DMS114 treated with DMSO at 0.1 percent for 48 hours (cell line): Measurements from ENCODE around the gene ALG1.
"Not testable (repeated sequence)": the region's sequence is repeated elsewhere in the genome, so short reads cannot be mapped to it uniquely, and the experiment has no call there.

Experiments used
- DNase-seq: peaks from one replicate; lab custom pipeline; 2025; ENCODE audit not compliant: unreplicated experiment; lab: John Stamatoyannopoulos, UW

ALG1 gene

DNA sequence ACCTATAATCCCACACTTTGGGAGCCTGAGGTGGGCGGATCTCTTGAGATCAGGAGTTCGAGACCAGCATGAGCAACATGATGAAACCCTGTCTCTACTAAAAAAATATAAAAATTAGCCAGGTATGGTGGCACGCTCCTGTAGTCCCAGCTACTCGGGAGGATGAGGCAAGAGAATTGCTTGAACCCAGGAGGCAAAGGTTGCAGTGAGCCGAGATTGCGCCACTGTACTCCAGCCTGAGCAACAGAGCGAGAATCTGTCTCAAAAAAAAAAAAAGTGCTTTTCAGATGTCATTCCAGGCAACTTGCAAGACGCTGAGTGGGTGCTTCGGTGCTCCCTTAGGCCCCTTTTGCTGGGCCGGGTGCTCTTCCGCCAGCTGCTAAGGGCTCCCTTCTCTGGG lies 27.1 kb upstream of the ALG1 start:
- not testable (repeated sequence) for DNase-seq

DNA sequence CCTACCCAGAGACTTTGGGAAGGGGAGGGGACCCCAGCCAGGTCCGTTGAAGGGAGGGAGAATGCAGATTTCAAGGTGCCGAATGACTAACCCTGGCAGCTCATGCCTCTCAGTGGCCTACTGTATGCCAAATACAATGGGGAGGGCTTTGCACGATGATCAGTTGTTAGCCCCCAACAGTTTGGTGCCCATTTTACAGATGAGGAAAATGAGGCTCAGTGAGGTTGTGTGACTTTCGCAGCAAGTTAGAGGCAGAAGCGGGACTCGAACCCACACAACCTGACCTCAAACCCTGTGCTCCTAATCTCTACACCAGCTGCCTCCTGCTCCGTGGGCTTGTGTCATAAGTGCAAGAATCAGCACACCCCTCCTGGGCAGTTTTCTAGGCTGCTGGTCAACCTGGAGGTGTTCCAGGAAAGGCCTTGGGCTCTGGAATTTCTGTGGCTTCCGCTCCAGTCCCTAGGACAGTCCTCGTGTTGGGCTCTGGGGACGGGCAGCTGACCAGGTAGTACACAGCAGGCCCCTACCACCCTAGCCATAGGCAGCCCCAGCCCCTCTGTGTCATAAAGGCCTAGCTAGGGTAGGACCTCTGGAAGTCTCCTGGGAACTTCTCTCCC lies 26.0 kb upstream of the ALG1 start:
- DNase-seq: no peak

DNA sequence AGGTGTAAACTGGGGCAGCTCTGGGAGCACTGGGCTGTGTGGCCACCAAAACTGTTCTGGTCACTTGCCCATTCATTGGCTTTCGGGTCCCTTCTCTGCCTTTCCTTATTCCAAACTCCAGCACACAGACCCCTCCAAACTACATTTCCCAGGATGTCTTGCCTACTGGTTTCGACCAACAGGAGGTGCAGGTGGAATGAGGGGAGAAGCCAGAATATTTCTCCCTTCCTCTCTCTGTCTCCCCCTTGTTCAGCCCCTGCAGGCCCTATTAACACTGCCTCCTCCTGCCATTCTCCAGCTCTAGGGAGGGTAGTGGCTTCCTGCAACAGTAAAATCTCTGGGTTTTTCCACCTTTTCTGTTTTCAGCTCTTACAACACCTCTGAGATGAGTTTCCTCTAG lies 24.7 kb upstream of the ALG1 start:
- no peak for DNase-seq

DNA sequence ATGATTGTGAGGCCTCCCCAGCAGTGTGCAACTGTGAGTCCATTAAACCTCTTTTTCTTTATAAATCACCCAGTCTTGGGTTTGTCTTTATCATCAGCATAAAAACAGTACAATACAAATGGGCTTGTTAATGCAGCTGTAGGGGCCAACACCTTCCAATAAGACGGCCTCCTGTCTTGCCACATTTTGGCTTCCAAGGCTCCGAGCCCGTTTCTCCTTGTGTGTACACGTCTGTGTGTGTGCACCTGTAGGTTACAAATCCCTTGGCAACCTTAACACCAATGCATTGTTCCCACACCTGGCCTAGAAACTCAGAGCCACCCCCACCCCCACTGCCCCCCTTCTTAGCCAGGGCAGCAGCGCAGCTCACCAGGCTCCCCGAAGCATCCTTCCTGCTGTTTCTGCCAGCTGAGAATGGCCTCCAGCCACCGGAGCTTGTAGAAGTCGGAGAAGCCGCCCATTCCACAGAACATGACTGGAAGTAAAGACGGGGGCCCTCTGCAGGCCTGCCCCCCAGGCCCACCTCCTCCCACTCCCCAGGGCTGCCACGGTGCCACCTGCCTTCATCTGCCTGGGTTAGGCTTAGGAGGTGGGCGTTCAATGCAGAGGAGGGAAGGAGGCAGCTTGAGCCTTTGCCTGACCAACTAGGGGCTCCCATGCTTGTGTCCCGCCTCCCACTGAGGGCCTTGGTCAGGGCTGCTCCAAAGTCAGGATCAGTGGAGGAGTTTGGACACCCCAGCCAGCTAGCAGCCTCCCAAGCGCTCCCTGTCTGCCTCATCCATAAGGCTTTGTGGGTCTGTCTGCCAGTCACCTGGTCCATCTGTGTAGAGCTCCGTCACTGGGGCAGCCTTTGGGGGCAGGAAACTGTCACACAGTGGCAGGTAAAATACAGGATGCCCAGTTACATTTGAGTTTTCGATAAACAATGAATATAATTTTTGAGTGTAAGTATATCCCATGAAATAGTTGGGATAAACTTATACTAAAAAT lies 16.5 kb upstream of the ALG1 start:
- no peak for DNase-seq

DNA sequence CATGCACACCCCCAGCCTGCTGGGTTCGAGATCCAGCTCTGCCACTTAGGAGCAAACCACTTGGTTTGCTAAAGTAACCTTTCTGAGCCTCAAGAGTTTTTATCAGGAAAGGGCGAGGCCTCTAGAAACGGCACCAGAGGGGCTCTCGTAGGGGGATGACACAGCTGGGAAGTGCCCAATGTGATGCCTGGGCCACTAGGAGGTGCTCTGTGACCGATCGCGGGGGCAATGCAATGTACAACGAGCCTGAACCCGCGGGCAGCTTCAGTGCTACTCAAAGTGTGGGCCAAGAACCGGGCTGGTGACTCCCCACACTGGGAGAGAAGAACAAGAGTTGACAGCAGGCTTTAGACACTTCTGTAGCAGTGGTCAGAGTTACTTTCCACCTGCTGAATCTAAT lies 15.3 kb upstream of the ALG1 start:
- no peak for DNase-seq

DNA sequence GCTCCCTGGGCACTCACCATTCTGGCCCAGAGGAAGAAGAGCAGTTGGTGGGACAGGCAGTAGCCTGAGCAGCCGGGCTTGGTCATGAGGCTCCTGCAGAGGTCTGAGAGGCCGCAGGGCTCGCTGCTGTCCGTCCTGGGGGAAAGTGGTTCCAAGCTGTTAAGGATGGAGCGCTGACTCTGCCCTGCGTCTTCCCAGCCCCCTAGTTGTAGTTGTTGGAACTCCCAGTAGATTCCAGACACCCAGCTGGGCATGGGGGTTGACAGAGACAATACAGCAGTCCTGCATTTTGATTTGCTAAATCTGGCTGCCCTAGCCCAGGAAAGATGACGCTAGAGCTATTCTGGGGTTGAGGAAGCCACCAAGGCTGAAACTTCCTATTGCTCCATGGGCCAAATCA lies 13.2 kb upstream of the ALG1 start:
- no peak for DNase-seq

DNA sequence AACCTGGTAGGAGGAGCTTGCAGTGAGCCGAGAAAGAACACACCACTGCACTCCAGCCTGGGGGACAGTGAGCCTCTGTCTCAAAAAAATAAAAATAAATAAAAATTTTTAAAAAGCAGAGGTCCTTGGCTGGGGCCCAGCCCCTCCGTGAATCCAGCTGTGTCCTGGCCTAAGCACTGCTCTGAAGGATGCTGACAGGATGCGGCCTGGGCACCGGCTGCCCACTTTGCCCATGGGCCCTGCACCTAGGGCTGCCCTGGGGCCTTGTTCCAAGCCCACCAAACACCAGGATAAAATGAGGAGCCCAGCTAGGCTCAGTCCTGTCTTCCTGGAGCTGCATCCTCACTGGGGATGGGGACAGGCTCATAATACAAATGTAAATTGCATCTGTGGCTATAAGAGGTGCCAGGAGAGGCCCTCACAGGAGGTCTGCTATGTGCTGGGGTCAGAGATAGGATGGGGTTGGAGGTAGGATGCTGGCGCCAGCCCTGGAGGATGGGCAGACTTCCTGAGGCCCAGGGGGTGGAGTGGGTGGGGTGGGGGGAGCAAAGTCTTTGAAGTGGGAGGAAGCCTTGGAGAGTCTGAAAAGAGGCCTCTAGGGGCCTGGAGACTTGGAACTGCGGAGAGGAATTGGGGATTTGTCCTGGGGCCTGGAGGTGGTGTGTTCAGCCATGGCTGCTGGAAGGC lies 12.1 kb upstream of the ALG1 start:
- no peak for DNase-seq

DNA sequence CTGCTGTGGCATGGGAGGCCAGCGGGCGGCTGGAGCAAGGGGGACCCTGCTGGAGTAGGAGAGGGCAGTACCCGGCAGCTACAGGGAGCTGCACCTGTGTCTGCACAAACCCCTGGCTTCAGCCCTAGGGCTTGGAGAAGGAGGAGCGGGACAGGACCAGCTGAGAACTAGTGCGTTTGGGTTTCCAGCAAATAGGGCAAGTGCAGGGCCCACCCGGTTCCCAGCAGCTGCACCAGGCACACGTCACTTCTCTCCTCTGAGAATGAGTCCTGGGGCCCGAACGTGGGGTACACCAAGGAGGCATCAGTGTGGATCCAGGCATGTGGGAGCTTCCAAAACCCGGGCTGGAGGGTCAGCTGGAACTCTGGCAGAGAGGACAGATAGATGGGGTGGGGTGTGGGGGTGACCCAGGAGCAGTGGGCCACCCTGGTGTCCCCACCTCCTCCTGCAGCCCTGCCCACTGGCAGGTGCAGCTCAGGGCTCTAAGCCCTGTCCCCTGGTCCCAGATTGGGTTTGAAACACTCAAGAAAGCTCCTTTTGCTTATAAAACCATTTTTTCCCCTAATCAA lies 11.5 kb upstream of the ALG1 start:
- no peak for DNase-seq

DNA sequence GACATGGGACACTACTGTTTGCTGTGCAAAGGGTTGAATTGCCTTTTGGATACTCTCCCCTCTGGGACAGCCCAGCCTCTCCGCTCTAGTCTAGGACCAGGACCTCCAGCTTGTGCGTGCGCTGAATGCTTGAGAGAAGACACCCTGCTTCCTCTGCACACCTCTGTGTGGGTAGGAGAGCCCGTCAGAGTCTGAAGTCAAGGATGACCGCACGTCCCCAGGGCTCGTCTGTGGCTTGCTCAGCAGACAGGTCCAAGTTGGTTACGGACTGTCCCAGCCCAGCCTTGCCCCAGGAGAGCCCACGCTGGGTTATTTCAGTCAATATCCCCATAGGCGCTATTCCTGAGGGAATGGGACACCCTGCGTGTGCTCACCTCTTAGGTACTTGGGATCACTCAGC lies 9.6 kb upstream of the ALG1 start:
- no peak for DNase-seq

DNA sequence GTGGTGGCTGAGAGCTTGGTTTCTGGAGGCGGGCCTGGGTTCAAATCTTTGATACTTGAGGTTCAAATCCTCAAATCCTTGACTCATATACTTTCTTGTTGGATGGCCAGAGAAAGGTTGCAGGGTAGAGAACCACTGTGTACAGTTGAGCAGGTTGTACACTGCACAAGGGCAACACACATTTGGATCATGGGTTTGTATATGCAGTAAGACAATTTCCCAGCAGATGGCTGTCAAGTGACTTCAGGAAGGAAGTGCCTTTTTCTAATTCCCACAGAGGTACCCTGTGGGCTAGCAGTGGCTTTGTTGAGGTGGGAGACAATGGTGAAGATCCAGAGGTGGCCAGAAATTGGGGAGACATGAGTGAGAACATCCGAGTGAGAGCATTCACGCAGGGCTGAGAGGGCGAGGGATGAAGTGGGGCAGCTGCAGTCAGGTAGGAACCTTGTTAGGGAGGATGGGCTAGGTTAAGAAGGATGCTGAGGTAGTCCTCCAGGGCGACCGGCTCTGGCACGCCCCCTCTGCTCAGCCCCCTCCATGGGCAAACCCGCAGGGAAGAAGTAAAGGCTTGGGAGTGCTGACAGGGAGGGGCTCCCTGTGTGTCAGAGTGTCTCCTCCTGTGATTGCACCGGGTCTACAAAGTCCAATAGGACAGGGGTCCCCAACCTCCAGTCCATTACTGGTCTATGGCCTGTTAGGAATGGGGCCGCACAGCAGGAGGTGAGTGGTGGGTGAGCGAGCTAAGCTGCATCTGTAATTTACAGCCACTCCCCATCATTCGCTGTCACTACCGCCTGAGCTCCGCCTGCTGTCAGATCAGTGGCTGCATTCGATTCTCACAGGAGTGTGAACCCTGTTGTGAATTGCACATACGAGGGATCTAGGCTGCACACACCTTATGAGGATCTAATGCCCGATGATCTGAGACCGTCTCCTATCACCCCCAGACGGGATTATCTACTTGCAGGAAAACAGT lies 8.6 kb upstream of the ALG1 start:
- DNase-seq: no peak

DNA sequence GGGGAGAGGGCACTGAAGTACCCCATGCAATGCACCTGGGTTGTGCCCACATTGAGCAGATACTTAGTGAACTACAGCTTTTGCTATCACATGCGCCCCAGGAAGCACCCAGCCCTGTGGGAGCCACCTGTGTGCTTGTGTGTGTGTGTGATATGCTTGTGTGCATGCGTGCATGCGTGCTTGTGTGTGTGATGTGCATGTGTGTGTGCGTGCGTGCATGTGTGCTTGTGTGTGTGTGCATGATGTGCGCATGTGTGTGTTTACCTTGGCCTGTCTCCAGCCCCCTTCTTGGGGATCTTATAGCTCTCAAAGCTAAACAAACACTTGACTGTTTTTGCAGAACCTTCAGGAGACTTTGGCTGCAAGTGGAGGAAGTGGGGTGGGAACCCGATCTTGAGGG lies 6.7 kb upstream of the ALG1 start:
- no peak for DNase-seq

DNA sequence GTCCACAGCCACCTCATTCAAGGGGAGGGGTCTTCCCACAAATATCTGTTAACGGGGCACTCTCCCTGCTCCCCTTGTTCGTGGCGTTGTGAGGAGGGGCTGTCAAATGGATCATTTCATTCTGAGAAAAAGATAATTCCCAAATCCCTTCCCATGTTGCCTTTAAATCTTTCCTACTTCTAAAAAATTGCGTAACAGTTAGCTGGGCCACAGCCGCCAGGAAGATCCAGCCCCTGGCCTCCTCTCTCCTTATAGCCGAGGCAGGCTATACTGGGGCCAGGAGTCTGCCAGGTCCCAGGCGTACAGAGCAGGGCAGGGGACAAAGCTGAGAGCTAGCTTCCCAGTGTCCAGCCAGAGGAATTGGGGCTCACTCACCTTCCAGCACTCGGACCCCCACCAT lies 6.3 kb upstream of the ALG1 start:
- no peak for DNase-seq

DNA sequence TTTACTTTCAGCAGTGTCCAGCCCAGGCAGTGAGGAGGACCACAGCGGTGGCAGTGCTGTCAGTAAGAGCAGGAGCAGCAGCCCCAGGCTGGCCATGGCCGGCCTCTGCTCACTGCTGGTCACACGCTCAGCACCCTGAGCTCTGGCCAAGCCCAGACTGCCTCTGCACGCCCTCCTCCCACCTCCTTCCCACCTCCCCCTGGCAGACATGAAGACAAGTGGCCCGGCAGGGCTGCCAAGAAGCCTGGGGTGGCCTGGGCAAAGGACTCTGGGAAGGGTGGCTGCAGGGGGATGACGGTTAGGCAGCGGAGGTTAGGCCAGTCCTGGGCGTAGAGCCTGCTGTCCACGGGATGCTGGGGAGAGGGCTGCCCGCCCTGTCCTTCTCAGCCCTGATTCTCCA lies 5.8 kb upstream of the ALG1 start, which contains the start of gene C16orf89:
Gene C16orf89 (minus strand): TSS at position 144 of the 400 bp plus-strand sequence. CDS start 48 bp downstream, at position 96.
- DNase-seq: no peak

DNA sequence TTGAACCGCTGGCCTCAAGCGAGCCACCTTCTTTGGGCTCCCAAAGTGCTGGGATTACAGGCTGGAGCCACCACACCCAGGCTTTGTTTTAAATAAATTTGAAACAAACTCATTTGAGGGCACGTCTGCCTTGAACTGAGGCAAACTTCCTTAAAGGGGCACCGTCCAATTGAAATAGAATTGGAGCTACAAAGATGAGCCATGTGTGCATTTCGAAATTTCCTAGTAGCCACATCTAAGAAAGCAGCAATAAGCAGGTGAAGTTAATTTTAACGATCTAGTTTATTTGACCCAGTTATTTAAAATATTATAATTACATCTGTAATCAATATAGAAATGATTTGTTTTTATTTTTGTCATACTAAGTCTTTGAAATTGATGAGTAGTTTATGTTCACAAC lies 5.1 kb upstream of the ALG1 start:
- no peak for DNase-seq

DNA sequence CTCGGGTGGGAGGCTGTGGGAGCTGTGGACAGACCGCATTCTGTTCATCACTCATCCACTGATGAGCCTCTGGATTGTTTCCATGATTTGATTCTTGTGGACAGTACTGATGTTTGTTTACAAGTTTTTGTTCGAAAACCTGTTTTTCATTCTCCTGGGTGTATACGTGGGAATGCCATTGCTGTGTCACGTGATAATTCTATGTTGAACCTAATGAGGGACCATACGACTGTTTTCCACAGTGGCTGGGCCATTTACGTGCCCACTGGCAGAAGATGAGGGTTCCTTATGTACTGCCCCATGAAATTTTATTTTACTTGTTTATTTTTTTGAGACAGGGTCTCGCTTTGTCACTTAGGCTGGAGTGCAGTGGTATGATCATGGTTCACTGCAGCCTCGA lies 2.6 kb upstream of the ALG1 start:
- no peak for DNase-seq

DNA sequence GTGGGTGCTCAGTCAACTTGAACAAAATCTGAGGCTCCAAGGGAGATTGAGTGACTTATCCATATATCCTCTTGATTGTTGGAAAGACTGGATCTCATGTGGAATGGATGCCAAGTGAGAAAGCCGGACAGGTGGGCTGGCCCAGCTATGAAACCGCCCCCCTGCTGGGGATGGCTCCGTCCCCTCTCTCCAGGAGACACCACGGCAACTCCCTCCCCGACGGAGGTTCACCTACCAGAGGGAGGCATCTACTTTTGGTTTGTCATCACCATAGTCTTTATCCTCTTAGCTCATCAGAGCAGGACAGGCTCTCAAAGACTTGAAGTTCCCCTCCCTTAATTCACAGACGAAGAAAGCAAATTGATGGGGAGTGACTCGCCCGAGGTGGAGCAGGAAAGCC lies 1.8 kb upstream of the ALG1 start:
- no peak for DNase-seq

DNA sequence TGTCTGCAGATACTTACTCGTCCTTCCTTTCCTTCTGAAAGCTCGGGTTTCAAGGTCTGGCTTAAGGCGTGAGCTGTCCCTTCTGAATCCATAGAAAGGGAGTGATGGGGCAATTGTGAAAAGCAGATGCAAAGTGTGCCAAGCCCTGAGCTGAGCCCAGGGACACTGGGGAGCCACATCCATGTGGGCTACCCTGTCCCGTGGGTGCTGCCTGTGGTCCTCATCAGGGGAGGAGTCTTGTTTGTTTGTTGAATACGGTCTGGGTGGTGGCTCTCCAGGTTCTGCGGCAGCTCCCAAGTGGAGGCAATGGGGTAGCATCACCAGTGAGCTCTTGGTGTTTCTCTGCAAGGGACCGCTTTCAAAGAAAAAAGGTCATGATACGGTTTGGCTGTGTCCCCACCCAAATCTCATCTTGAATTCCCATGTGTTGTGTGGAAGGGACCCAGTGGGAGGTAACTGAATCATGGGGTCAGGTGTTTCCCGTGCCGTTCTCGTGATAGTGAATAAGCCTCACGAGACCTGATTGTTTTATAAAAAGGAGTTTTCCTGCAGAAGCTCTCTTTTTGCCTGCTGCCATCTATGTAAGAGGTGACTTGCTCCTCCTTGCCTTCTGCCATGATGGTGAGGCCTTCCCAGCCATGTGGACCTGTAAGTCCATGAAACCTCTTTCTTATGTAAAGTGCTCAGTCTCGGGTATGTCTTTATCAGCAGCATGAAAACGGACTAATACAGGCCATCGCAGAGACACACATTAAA lies 1.0 kb upstream of the ALG1 start:
- no peak for DNase-seq

DNA sequence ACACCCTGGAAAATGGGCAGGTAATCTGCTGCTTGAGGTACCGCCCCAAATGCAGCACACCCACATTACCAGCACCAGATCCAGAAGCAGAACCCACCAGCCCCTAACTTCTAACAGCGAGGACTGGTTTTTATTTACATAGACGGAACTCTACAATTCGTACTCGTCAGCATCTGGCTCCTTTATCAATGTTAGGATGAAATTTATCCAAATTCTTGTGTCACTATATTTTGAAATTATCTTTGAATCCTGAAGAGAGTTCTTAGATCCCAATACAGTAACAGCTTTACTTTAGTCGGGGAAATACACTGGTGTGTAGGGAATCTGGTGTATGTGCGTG lies 332 bp upstream of the ALG1 start:
- no peak for DNase-seq

DNA sequence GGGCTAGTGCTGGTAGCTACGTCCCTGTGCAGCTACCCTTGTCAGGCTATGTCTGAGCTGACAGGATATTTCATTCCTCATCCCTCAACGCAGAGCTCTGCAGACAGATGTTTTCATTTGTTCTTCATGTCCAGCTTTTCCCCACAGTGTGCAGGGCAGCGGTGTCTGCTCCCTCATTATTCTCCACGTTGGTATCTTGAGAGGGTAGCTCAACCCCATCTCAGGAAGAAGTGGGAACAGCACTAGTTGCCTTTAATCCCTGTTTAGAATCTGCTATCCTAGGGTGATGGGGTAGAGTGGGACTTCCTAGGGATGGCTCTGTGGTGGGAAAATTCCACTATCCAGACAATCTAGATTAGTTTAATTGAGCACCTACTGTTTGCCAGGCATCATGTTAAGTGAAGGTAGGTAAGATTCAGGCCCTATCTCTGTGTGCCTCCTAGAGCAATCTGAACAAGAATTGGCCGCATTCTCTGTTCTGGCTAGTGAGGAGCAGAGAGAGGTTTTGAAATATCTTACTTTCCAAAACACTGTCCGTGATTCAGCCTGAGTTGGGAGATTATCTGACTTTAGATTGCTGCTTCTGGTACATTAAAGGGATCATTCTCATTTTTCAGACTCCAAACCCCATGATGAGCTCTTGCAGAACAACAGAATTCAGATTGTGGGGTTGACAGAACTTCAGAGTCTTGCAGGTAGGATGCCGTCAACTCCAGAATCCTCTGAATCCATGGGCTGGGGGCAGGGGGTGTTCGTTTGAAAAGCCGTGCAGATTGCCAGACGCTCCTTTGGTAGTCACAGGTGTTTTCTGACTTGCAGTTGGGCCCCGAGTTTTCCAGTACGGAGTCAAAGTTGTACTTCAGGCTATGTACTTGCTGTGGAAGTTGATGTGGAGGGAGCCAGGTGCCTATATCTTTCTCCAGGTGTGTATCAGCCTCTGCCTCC lies 963 bp downstream of the ALG1 start:
- DNase-seq: no peak
